SW480 (cell line): ENCODE data around the gene C1S.
"Not testable (repeated sequence)": the region's sequence is repeated elsewhere in the genome, so short reads cannot be mapped to it uniquely, and the experiment has no call there.

Experiments used
- DNase-seq: peaks from one replicate; pipeline ENCODE4 v3.0.0-alpha.2; 2016; ENCODE audit warnings: low spot score

C1S gene

GRCh38 chr12:7060353-7060954 lies at the start of gene C1S:
TSS of gene C1S (plus strand) at chr12:7060718. CDS start at chr12:7061913, 1,195 bp downstream.
- peak; percentile 44 for DNase-seq

- DNase-seq = not testable (repeated sequence)
Observed at GRCh38 chr12:7011398-7011797, 49.1 kb upstream of the C1S start.

GRCh38 chr12:7012024-7012607 lies 48.4 kb upstream of the C1S start:
- DNase-seq = no peak

DNA sequence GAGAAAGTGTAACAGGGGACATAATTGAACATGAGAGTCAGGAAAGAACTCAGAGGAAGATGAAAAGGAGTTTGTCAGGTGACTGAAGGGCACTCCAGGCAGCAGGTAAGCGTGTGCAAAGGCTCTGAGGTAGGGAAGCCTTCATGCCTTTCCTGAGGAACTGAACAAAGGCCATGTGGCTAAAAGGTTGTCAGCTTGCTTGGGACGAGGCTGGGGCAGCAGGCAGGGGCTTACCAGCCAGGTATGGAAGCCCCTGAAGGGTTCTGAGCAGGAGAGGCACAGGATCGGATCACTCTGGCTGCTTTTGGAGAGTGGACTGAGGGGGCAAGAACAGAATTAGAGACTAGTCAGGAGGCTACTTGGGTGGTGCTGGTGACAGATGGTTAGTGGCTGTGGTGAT lies 47.4 kb upstream of the C1S start:
- DNase-seq = no peak

GRCh38 chr12:7015555-7016370 lies 44.8 kb upstream of the C1S start:
- peak; percentile 41 for DNase-seq

DNA sequence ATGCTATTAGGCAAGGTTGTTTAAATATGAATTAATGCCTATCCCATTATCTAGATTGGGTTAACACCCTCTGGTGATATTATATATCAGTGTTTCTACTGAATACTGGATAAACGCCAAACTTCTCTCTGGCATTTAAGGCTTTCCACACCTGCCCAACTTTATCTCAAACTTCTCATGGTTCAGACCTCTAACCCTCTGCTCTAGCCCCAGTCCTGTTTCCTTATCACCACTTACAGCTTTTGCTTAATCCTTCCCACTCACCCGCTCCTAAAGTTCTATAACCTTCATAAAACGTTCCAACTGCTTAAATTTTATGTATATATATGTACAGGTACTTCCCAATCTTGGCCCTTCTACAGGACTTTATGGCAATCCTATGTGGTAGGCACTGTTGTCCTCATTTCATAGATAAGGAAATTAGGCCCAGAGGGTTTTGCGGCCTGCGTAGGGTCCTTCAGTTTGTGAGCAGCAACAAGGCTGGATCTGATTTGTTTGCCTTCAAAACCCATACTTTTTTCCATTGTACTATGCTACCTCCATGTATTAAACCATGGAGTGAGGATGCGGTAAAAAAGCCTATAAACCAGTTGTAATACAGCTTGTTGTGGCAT lies 43.5 kb upstream of the C1S start:
- DNase-seq = no peak

DNA sequence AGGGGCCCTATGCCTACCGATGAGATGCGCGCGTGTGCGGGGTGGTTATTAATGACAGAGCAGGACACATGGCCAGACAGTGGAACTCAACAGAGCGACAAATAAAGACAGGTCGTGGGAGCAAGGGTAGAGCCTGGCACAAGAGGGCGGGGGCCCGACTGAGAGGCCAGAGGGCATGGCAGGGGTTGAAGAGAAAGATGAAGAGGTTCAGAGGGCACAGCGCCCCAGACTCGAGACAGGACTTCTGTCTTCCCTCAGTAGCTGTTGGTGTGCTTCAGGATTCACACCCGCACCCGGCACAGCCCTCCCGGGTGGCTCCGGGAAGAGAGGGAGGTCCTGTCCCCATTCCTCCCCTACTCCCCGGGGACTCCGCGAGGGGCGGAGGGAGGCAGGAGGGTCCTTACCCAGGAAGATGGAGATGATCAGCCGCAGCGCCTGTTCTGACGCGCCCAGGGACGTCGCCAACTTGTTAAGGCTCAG lies 42.6 kb upstream of the C1S start:
- DNase-seq = peak; percentile 66

- DNase-seq = peak; percentile 99
Observed at GRCh38 chr12:7018350-7019042, 42.0 kb upstream of the C1S start, which contains the start of gene LPCAT3. TSS of gene LPCAT3 (minus strand) at chr12:7018476. CDS start at chr12:7018424, 52 bp downstream.

DNA sequence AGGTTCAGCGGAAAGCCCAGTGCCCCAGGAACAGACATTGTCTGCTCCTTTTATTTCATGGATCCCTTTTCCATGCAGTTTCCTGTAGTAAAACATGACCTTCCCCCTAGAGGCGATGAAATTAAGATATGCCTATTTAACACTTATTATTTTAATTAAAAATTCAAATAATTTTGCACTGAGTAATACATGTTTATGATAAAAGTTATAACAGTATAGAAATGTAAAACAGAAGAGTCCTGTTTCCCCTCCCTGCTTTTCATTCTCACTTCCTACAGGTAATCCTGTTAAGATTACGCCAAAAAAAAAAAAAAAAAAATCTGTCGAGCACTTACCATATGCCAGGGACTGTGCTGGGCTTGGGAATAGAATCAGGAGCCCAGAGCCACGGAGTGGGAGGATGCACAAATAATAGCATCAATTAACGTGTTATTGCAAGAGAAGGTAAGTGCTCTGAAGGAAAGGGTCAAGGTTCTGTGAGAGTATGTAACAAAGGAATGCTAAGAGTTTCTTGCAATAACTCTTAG lies 41.4 kb upstream of the C1S start:
- peak; percentile 17 for DNase-seq

DNA sequence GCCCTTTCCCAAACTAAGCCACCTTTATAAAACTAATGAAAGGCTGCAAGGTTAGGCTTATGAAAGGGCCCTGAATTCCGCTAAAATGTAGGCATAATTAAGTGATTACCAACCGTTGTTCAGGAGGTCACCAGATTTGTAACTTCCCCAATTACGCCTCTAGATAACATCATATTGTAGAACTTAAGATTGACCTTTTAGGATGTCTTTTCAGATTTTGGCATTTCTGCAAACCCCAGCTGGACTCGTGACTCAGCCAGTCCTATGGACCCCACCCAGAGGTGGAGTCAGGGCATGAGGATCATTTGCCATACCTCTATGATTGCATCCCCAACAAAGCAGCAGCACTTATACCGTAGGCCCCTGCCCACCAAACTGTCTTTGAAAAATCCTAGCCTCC lies 38.6 kb upstream of the C1S start:
- DNase-seq = no peak

- DNase-seq = no peak
Observed at GRCh38 chr12:7023114-7023513, 37.4 kb upstream of the C1S start.

DNA sequence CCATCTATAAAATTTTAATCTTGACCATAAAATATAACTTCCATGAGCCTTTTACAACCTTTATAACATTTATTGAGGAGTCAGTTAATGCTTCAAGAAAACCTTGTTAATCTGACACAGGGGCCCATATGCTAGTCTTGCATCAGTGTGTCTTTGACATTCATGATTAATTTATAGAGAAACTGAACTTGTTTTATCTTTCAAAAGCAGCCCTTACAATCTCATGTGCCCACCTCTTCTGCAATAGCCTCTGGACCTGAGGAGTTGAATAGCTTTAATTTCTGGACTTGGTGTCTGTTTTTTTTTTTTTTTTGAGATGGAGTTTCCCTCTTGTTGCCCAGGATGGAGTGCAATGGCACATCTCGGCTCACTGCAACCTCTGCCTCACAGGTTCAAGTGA lies 33.7 kb upstream of the C1S start:
- no peak for DNase-seq

- DNase-seq = no peak
Observed at GRCh38 chr12:7031306-7031705, 29.2 kb upstream of the C1S start.

DNA sequence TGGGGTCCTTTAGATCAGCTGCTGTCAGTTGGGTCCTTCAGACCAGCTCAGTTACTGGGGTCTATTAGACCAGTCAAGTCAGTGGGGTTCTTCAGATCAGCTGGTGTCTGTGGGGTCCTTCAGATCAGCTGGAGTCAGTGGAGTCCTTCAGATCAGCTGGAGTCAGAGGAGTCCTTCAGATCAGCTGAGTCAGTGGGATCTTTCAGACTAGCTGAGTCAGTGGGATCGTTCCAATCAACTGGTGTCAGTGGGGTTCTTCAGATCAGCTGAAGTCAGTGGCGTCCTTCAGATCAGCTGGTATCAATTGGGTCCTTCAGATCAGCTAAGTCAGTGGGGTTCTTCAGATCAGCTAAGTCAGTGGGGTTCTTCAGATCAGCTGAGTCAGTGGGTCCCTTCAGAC lies 27.5 kb upstream of the C1S start:
- no peak for DNase-seq

- no peak for DNase-seq
Observed at GRCh38 chr12:7034464-7034863, 26.1 kb upstream of the C1S start.

- no peak for DNase-seq
Observed at GRCh38 chr12:7035463-7035862, 25.1 kb upstream of the C1S start.

DNA sequence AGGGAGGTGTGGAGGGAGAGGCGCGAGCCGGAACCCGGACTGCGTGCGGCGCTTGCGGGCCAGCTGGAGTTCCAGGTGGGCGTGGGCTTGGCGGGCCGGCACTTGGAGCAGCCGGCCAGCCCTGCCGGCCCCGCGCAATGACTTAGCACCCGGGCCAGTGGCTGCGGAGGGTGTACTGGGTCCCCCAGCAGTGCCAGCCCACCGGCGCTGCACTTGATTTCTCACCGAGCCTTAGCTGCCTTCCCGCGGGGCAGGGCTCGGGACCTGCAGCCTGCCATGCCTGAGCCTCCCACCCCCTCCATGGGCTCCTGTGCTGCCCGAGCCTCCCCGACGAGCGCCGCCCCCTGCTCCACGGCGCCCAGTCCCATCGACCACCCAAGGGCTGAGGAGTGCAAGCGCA lies 23.1 kb upstream of the C1S start:
- not testable (repeated sequence) for DNase-seq

DNA sequence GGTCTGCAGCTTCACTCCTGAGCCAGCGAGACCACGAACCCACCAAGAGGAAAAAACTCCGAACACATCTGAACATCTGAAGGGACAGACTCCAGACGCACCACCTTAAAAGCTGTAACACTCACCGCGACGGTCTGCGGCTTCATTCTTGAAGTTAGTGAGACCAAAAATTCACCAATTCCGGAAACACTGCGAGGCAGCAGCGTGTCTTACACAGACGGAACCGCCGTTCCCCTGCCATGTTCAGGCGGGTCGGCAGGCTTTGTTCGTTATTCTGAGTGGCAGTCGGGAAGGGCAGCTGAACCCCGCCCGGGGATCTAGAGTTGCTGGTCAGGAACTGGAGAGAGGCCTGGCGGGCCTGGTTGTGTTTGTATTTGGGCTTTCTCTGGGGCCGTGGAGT lies 21.9 kb upstream of the C1S start:
- no peak for DNase-seq

DNA sequence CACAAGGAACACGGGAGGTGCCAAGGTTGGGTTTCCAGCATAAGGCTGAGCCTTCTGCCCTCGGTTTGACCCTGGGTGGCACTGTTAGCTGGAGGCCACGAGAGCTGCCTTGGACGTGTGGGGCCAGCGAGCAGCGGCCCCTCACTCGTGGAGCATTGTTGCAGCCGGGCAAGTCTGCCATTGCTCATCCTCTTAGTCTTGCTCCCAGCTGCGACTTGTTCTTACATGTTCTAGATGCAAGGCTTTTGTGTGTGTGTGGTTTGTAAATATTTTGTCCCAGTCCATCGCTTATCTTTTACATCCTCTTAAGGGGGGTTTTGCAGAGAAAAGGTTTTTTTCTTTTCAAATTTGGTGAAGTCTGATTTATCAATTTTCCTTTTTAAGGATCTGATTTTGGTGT lies 21.1 kb upstream of the C1S start:
- no peak for DNase-seq

DNA sequence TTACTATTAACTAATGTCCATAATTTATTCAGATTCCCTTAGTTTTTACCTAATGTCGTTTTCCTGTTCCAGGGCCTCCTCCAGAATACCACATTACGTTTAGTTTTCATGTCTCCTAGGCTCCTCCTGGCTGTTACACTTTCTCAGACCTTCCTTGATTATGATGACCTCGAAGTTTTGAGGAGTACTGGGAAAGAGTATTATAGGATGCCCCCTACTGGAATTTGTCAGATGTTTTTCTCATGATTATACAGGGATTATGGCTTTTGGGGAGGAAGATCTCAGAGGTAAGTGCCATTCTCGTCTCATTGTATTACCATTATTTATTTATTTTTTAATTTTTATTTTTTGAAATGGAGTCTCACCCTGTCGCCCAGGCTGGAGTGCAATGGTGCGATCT lies 17.7 kb upstream of the C1S start:
- peak; percentile 56 for DNase-seq

GRCh38 chr12:7045913-7046312 lies 14.6 kb upstream of the C1S start:
- DNase-seq = no peak
